ENCODE results near the gene CBLL1. TPM values are rescaled to one million over a fixed set of nuclear protein-coding genes. Genes with fewer than 3 reads are reported as not detected.
A peak's percentile ranks its signal among the peaks of the same experiment; 100 is the strongest.

CBLL1 gene
- total and polyA plus RNA-seq, 2 experiments from 2014 or later, result 11.9 to 38.2 TPM

GRCh38 chr7:107767391-107767790 is 23.4 kb downstream of the CBLL1 start:
- Histone ChIP-seq H3K79me2 (ENCODE audit: insufficient read depth) (no peaks in the 10 kb centered on the region), H4K20me1 (ENCODE audit: insufficient read depth) (no peaks in the 10 kb centered on the region), H3K9me3 (ENCODE audit: low read depth) (no peaks in the 10 kb centered on the region), H3K4me1 (ENCODE audit: insufficient read depth) (no peaks in the 10 kb centered on the region), H2AFZ (no peak overlapping the region), H3K4me3 (no peak overlapping the region), H3K4me2 (ENCODE audit: unreplicated experiment) (no peak overlapping the region), H3K9me2 (ENCODE audit: insufficient read depth) (no peaks in the 10 kb centered on the region), H3K27ac (no peak overlapping the region), H3K36me3 (ENCODE audit: low read depth) (no peaks in the 10 kb centered on the region), H3F3A (ENCODE audit: insufficient read depth) (peaks cover 1% of the 10 kb centered on the region; the same call in 1 of the 2 replicates), H3K27me3 (replicated peaks; ENCODE audit: insufficient read depth) (no peaks in the 10 kb centered on the region), H3K9ac (no peak overlapping the region)
- WGBS, 2 experiments (ENCODE audit: low coverage in 1 of 2, low lambda C conversion rate in 2 of 2, missing lambda C conversion rate in 2 of 2), result 96 to 99% methylated on average over 2 of the region's 2 CpGs
- in situ Hi-C loops (cut with MboI), result no loop called here
- no peak for DNase-seq
- TF ChIP-seq EZH2 (IDR thresholded peaks at IDR 0.05; ENCODE audit: insufficient read depth, poor library complexity, severe bottlenecking) (no peak), EZH2phosphoT487 (IDR thresholded peaks at IDR 0.05; ENCODE audit: insufficient read depth, low read depth) (no peak)

- 82 to 85% methylated on average over 1 of the region's 1 CpG for WGBS, 2 experiments (ENCODE audit: low coverage in 1 of 2, low lambda C conversion rate in 2 of 2, missing lambda C conversion rate in 2 of 2)
- no peaks in the 10 kb centered on the region for H3K79me2 ChIP-seq (ENCODE audit: insufficient read depth)
- no peak overlapping the region for H3K4me3 ChIP-seq
- H3F3A ChIP-seq (ENCODE audit: insufficient read depth), result no peaks in the 10 kb centered on the region
- no peak overlapping the region for H2AFZ ChIP-seq
- in situ Hi-C loops (cut with MboI), result no loop called here
- H3K9me3 ChIP-seq (ENCODE audit: low read depth), result no peaks in the 10 kb centered on the region
- no peaks in the 10 kb centered on the region for H3K36me3 ChIP-seq (ENCODE audit: low read depth)
- no peaks in the 10 kb centered on the region for H3K4me1 ChIP-seq (ENCODE audit: insufficient read depth)
- no peak overlapping the region for H3K9ac ChIP-seq
- no peaks in the 10 kb centered on the region for H3K27me3 ChIP-seq (replicated peaks; ENCODE audit: insufficient read depth)
- no peaks in the 10 kb centered on the region for H4K20me1 ChIP-seq (ENCODE audit: insufficient read depth)
- no peaks in the 10 kb centered on the region for H3K9me2 ChIP-seq (ENCODE audit: insufficient read depth)
- H3K27ac ChIP-seq, result no peak overlapping the region
- TF ChIP-seq EZH2phosphoT487 (IDR thresholded peaks at IDR 0.05; ENCODE audit: insufficient read depth, low read depth), result no peak
- no peak for TF ChIP-seq EZH2 (IDR thresholded peaks at IDR 0.05; ENCODE audit: insufficient read depth, poor library complexity, severe bottlenecking)
- no peak overlapping the region for H3K4me2 ChIP-seq (ENCODE audit: unreplicated experiment)
- DNase-seq, result peak; percentile 20
Observed at GRCh38 chr7:107768263-107768662, 24.3 kb downstream of the CBLL1 start.

DNA sequence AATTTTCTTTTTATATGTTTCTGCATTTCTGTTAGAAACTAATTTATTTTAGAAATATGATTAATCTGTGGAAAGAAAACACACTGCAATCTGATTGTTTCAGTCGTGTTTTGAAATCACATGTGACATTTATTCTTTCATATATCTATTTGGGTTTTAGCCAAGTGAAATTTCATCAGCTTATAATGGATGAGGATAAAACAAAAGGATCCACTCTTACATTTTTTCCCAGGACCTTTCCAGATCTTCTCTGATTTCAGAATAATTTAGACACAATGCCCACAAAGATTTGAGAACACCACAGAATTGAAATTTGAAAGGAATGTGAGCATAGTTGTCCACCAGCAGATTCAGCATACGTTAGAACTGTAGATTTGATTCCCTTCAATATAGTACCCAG is 29.1 kb downstream of the CBLL1 start:
- no peak overlapping the region for H3K27ac ChIP-seq
- H3K79me2 ChIP-seq (ENCODE audit: insufficient read depth), result no peaks in the 10 kb centered on the region
- 39 to 48% methylated on average over 2 of the region's 2 CpGs for WGBS, 2 experiments (ENCODE audit: low coverage in 1 of 2, low lambda C conversion rate in 2 of 2, missing lambda C conversion rate in 2 of 2)

GRCh38 chr7:107777702-107778101 is 33.8 kb downstream of the CBLL1 start:
- TF ChIP-seq EZH2 (IDR thresholded peaks at IDR 0.05; ENCODE audit: insufficient read depth, poor library complexity, severe bottlenecking) (no peak), EZH2phosphoT487 (IDR thresholded peaks at IDR 0.05; ENCODE audit: insufficient read depth, low read depth) (no peak)
- H2AFZ ChIP-seq, result no peak overlapping the region
- H3K9me2 ChIP-seq (ENCODE audit: insufficient read depth), result no peaks in the 10 kb centered on the region
- H3K36me3 ChIP-seq (ENCODE audit: low read depth), result no peaks in the 10 kb centered on the region
- no peaks in the 10 kb centered on the region for H3K9me3 ChIP-seq (ENCODE audit: low read depth)
- no peak overlapping the region for H3K9ac ChIP-seq
- WGBS, 2 experiments (ENCODE audit: low coverage in 1 of 2, low lambda C conversion rate in 2 of 2, missing lambda C conversion rate in 2 of 2), result 48 to 58% methylated on average over 3 of the region's 3 CpGs
- in situ Hi-C loops (cut with MboI), result no loop called here
- DNase-seq, result no peak
- no peaks in the 10 kb centered on the region for H4K20me1 ChIP-seq (ENCODE audit: insufficient read depth)
- no peak overlapping the region for H3K4me2 ChIP-seq (ENCODE audit: unreplicated experiment)
- no peaks in the 10 kb centered on the region for H3K79me2 ChIP-seq (ENCODE audit: insufficient read depth)
- H3K4me3 ChIP-seq, result no peak overlapping the region
- no peaks in the 10 kb centered on the region for H3K27me3 ChIP-seq (replicated peaks; ENCODE audit: insufficient read depth)
- no peaks in the 10 kb centered on the region for H3F3A ChIP-seq (ENCODE audit: insufficient read depth)
- no peak overlapping the region for H3K27ac ChIP-seq
- H3K4me1 ChIP-seq (ENCODE audit: insufficient read depth), result no peaks in the 10 kb centered on the region

More for the DNA sequence above, 29.1 kb downstream of the CBLL1 start:
- Histone ChIP-seq H3F3A (ENCODE audit: insufficient read depth) (no peaks in the 10 kb centered on the region), H3K4me1 (ENCODE audit: insufficient read depth) (no peaks in the 10 kb centered on the region), H3K9me3 (ENCODE audit: low read depth) (no peaks in the 10 kb centered on the region), H3K27me3 (replicated peaks; ENCODE audit: insufficient read depth) (no peaks in the 10 kb centered on the region), H3K4me2 (ENCODE audit: unreplicated experiment) (no peak overlapping the region), H4K20me1 (ENCODE audit: insufficient read depth) (no peaks in the 10 kb centered on the region), H3K9me2 (ENCODE audit: insufficient read depth) (no peaks in the 10 kb centered on the region), H3K4me3 (no peak overlapping the region), H2AFZ (no peak overlapping the region), H3K36me3 (ENCODE audit: low read depth) (no peaks in the 10 kb centered on the region), H3K9ac (no peak overlapping the region)
- DNase-seq, result no peak
- in situ Hi-C loops (cut with MboI), result no loop called here
- TF ChIP-seq EZH2 (IDR thresholded peaks at IDR 0.05; ENCODE audit: insufficient read depth, poor library complexity, severe bottlenecking) (no peak), EZH2phosphoT487 (IDR thresholded peaks at IDR 0.05; ENCODE audit: insufficient read depth, low read depth) (no peak)

- no peak for DNase-seq
- no peak overlapping the region for H3K27ac ChIP-seq
- no peaks in the 10 kb centered on the region for H3K79me2 ChIP-seq (ENCODE audit: insufficient read depth)
- no peaks in the 10 kb centered on the region for H3K36me3 ChIP-seq (ENCODE audit: low read depth)
- H3K4me2 ChIP-seq (ENCODE audit: unreplicated experiment), result no peak overlapping the region
- no peak overlapping the region for H2AFZ ChIP-seq
- no peak overlapping the region for H3K9ac ChIP-seq
- WGBS, 2 experiments (ENCODE audit: low coverage in 1 of 2, low lambda C conversion rate in 2 of 2, missing lambda C conversion rate in 2 of 2), result 61 to 68% methylated on average over 4 of the region's 4 CpGs
- H3K27me3 ChIP-seq (replicated peaks; ENCODE audit: insufficient read depth), result no peaks in the 10 kb centered on the region
- in situ Hi-C loops (cut with MboI), result no loop called here
- no peaks in the 10 kb centered on the region for H4K20me1 ChIP-seq (ENCODE audit: insufficient read depth)
- TF ChIP-seq EZH2 (IDR thresholded peaks at IDR 0.05; ENCODE audit: insufficient read depth, poor library complexity, severe bottlenecking) (no peak), EZH2phosphoT487 (IDR thresholded peaks at IDR 0.05; ENCODE audit: insufficient read depth, low read depth) (no peak)
- H3F3A ChIP-seq (ENCODE audit: insufficient read depth), result no peaks in the 10 kb centered on the region
- no peaks in the 10 kb centered on the region for H3K9me2 ChIP-seq (ENCODE audit: insufficient read depth)
- no peaks in the 10 kb centered on the region for H3K4me1 ChIP-seq (ENCODE audit: insufficient read depth)
- H3K9me3 ChIP-seq (ENCODE audit: low read depth), result no peaks in the 10 kb centered on the region
- no peak overlapping the region for H3K4me3 ChIP-seq
Observed at GRCh38 chr7:107778283-107778682, 34.3 kb downstream of the CBLL1 start.
